Hair follicular keratinocyte (primary cell): ENCODE measurements around the gene SPTB. TPM values are rescaled to one million over a fixed set of nuclear protein-coding genes. Genes with fewer than 3 reads are reported as not detected.

Experiments
- total RNA-seq: library from RNA; depleted of rRNA; stranded (reverse); fragments of >200 nt; gene quantifications from 2 replicates; pipeline ENCODE4 v1.2.3, GENCODE V29; 2015

Gene SPTB
- total RNA-seq: not detected in 2 replicates

DNA sequence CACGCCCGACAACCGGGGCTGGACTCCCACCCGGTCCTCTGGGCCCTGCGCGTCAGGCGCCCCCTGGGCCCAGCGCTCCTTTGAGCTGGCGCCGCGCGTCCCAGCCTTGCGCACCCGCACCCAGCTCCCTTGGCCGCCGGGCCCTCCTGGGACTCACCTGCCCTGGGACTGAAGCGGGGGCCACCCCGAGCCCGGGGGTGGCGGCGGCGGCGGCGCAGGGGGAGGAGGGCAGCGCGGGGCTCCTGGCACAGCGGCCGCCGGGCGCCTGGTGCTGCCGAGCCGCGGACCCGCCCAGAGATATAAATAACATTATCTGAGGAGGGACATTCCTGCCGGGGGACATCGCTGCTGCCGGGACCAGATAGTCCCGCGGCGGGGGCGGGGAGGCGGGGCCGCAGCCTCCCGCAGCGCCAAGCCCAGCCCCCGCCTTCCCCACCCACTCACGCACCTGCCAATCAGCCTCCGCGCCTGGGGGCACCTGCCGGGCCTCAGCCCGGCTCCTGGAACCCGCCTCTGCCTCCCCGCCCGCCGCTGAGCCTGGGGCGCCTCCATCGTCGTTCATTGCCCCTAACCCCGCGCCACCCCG lies at the start of gene SPTB:
Gene SPTB, minus strand, starts transcription at position 273 of the 586 bp plus-strand sequence. CDS start 56,813 bp downstream, outside the sequence.

DNA sequence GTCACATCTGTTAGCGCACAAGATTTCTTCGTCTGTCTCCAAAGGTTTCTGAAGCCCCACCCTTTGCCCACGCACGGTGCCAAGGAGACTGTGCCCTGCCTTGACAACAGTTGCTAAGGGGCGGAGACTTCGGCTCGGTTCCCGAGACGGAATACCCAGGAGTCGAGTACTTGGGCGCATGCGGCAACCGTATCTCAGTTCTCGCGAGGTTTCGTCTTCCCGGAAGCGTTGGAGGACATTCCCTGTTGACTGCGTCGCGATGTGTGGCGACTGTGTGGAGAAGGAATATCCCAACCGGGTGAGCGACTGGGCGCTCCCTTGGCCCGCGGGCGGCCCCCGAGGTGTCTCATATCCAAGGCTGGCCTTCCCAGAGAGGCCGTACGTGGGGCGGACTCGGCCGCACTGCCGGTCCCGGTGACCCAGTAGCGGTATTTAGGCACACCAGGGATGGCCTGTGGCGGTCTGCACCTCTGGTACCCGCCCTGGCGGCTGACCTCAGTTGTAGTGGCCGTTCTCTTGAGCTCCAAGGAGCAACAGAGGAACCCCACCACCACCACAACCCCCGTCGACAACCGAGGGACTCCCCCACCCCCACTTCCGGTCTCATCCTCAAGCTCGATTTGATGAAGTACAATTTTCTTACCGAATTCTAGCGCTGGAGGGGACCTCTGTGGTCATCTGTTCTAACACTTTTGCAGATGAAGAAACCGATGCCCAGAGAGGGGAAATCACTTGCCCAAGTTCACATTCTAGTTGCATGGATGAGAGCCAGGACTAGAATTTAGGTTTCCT lies 34.7 kb upstream of the SPTB start, which contains the start of gene CHURC1:
Gene CHURC1, plus strand, starts transcription at position 219 of the 792 bp plus-strand sequence. Its CDS starts 41 bp downstream, at position 260.

GRCh38 chr14:64704143-64704742 lies 175.5 kb downstream of the SPTB start, which contains the start of gene PLEKHG3:
TSS of gene PLEKHG3 (plus strand) at chr14:64704424. CDS start at chr14:64727632, 23,208 bp downstream.

Other genes with a start within 250 kb of the SPTB start
- 51.3 and 86.4 TPM in 2 replicates for gene PLEKHG3, start 175.5 kb downstream of the SPTB start, total RNA-seq
- 28.0 and 43.7 TPM in 2 replicates for gene CHURC1, start 34.5 kb upstream of the SPTB start, total RNA-seq
- gene GPX2, start 62.8 kb upstream of the SPTB start, total RNA-seq: 0.23 and 1.7 TPM in 2 replicates
- gene RAB15, start 92.4 kb upstream of the SPTB start, total RNA-seq: 0.08 and 0.30 TPM in 2 replicates
- gene FNTB, start 107.0 kb upstream of the SPTB start, total RNA-seq: 6.5 and 12.3 TPM in 2 replicates
- 28.3 and 46.4 TPM in 2 replicates for gene MAX, start 222.6 kb upstream of the SPTB start, total RNA-seq